Measurements from ENCODE around the gene HYAL1. TPM values are rescaled to one million over a fixed set of nuclear protein-coding genes. Genes with fewer than 3 reads are reported as not detected.
"Not testable (repeated sequence)": the region's sequence is repeated elsewhere in the genome, so short reads cannot be mapped to it uniquely, and the experiment has no call there.

HYAL1 gene
- total RNA-seq, 1 donor from 2014 or later = 11.2 TPM

- no peak for DNase-seq (ENCODE audit: low spot score)
These were observed 28.0 kb downstream of the HYAL1 start for GRCh38 chr3:50275141-50275995.

DNA sequence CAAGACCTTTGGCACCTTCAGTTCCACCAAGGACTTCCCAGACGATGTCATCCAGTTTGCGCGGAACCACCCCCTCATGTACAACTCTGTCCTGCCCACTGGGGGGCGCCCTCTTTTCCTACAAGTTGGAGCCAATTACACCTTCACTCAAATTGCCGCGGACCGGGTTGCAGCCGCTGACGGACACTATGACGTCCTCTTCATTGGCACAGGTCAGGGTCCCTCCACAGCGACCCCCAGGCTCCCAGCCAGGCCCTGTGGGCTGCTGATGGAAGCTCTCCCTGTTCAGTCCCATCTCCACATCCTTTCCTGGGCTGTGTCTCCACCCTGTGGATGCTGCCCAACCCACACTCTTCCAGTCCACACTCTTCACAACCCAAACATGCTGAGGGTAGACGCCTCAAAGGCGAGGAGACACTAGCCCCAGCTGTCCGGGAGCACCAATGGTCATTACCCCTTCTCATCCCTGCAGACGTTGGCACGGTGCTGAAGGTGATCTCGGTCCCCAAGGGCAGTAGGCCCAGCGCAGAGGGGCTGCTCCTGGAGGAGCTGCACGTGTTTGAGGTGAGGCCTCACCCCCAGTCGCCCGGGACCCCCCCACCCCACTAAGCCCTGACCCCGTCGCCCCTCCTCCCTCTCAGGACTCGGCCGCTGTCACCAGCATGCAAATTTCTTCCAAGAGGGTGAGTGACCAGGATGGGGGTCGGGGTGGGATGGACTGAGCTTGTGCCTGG, 28.8 kb downstream of the HYAL1 start:
- no peak for DNase-seq (ENCODE audit: low spot score)

GRCh38 chr3:50273689-50274065, 29.7 kb downstream of the HYAL1 start:
- no peak for DNase-seq (ENCODE audit: low spot score)

- peak; percentile 98 for DNase-seq (ENCODE audit: low spot score)
These were observed 30.3 kb downstream of the HYAL1 start for GRCh38 chr3:50272911-50273688.

GRCh38 chr3:50272538-50272910, 30.9 kb downstream of the HYAL1 start:
- not testable (repeated sequence) for DNase-seq (ENCODE audit: low spot score)

DNA sequence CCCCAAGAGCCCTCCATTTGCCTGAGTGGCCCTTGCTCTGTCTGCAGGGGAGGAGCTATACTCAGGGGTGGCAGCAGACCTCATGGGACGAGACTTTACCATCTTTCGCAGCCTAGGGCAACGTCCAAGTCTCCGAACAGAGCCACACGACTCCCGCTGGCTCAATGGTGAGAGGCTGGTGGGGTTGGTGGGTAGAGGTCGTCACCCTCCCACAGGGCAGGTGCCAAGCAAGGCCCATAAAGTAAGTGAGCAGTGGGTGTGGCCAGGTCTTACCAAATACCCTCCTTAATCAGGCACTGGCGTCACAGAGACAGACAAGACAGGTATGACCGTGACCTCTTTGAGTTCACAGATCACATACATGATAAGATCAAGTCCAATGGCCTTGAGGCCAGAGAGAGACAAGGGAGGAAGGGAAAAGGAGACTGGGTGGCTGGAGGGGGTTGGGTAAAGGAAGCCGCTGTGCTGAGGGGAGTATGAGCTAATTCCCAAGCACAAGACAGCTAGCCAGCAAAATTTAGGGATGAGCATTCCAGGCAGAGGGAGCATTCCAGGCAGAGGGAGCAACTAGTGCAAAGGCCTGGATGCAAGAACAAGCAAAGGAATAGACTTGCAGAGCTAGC, 31.9 kb downstream of the HYAL1 start:
- DNase-seq (ENCODE audit: low spot score) = no peak

- DNase-seq (ENCODE audit: low spot score) = no peak
These were observed 32.8 kb downstream of the HYAL1 start for GRCh38 chr3:50270422-50271224.

DNA sequence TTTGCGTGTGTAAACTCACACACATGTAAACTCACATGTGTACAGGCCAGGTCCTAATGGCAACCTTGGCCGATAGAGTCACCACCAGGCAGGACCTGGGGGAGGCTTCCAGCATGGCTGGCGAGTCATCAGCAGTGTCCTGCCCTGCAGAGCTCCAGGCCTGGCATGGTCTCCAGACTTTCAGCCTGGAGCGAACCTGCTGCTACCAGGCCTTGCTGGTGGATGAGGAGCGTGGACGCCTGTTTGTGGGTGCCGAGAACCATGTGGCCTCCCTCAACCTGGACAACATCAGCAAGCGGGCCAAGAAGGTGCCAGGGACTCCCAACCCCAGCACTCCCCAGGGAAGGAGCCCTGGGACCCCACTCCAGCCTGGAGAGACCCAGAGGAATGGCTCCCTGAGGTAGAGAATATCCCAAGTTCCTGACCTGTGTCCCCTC, 33.4 kb downstream of the HYAL1 start:
- DNase-seq (ENCODE audit: low spot score) = no peak

GRCh38 chr3:50269460-50269859, 33.9 kb downstream of the HYAL1 start:
- no peak for DNase-seq (ENCODE audit: low spot score)

DNA sequence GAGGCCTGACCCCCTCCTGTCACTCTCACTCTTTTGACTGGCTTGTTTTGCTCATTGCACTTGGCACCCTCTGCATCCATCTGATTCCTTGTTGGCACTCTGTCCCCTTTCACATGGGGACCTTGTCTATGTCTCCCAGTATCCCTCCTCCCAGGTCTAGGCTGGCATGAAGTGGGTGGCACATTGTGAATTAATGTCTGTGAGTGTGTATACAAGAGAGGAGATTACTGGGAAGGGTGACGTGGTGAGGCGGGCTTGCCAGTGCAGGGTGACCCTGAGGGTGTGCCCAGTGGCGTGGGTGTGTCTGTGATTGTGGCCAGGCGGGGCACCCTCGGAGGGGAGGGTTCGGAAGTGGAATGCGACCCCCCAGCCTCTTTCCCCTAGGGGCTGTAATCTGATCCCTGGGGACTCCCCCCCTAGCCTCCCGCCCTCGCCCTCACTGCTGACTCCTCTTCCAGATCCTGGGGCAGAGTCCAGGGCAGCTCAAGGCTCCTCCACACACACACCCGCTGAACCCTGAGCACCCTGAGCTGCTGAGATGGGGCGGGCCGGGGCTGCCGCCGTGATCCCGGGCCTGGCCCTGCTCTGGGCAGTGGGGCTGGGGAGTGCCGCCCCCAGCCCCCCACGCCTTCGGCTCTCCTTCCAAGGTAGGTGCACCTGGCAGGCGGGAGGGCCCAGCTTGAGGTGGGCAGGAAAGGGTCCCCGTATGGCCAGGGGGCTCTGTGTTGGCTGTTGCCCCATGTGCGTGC, 34.5 kb downstream of the HYAL1 start, which contains the start of gene SEMA3B:
Gene SEMA3B (plus strand): TSS at position 445 of the 749 bp plus-strand sequence. CDS start 94 bp downstream, at position 539.
- no peak for DNase-seq (ENCODE audit: low spot score)

GRCh38 chr3:50268276-50268675, 35.1 kb downstream of the HYAL1 start:
- no peak for DNase-seq (ENCODE audit: low spot score)

- no peak for DNase-seq (ENCODE audit: low spot score)
These were observed 36.0 kb downstream of the HYAL1 start for GRCh38 chr3:50267280-50267913.

- DNase-seq (ENCODE audit: low spot score) = no peak
These were observed 36.5 kb downstream of the HYAL1 start for GRCh38 chr3:50266836-50267235.

GRCh38 chr3:50266017-50266416, 37.4 kb downstream of the HYAL1 start:
- no peak for DNase-seq (ENCODE audit: low spot score)

GRCh38 chr3:50265571-50265970, 37.8 kb downstream of the HYAL1 start:
- DNase-seq (ENCODE audit: low spot score) = no peak

DNA sequence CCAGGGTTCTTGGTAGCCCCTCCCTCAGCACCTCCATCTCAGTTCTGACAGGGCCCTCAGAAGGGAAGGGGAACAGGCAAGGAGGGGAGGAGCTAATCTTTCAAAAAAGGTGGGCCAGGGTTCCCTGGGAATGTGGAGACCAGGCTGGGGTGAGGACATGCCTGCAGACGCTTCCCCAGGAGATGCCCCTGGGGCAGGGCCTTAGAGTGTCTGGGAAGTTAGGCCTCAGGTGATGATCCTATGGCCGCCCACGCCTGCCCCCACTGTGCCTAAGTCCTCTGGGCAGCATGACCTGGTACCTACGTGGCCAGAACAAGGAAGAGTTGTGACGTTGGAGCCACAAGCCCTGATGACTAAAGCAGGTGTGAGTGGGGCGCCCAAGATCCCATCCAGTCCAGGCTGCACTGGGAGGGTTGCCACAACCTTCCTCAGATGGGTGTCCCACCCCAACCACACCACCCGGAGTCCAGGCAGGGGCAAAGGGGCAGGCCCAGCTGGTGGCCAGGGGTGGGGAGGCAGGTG, 38.3 kb downstream of the HYAL1 start:
- DNase-seq (ENCODE audit: low spot score) = no peak

GRCh38 chr3:50264383-50264963, 38.9 kb downstream of the HYAL1 start:
- DNase-seq (ENCODE audit: low spot score) = no peak

Measured in mesenteric fat pad (tissue), 1 donor.